ENCODE measurements around the gene EML4.

GRCh38 chr2:42238644-42239288 is 69.6 kb downstream of the EML4 start:
- no peak for TF ChIP-seq EZH2 (IDR thresholded peaks at IDR 0.05; ENCODE audit: low read depth)
- TF ChIP-seq, protein P1, sequence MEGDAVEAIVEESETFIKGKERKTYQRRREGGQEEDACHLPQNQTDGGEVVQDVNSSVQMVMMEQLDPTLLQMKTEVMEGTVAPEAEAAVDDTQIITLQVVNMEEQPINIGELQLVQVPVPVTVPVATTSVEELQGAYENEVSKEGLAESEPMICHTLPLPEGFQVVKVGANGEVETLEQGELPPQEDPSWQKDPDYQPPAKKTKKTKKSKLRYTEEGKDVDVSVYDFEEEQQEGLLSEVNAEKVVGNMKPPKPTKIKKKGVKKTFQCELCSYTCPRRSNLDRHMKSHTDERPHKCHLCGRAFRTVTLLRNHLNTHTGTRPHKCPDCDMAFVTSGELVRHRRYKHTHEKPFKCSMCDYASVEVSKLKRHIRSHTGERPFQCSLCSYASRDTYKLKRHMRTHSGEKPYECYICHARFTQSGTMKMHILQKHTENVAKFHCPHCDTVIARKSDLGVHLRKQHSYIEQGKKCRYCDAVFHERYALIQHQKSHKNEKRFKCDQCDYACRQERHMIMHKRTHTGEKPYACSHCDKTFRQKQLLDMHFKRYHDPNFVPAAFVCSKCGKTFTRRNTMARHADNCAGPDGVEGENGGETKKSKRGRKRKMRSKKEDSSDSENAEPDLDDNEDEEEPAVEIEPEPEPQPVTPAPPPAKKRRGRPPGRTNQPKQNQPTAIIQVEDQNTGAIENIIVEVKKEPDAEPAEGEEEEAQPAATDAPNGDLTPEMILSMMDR (conservative IDR thresholded peaks at IDR 0.05): peak; percentile 69
